ENCODE data around the gene CFD.

DNA sequence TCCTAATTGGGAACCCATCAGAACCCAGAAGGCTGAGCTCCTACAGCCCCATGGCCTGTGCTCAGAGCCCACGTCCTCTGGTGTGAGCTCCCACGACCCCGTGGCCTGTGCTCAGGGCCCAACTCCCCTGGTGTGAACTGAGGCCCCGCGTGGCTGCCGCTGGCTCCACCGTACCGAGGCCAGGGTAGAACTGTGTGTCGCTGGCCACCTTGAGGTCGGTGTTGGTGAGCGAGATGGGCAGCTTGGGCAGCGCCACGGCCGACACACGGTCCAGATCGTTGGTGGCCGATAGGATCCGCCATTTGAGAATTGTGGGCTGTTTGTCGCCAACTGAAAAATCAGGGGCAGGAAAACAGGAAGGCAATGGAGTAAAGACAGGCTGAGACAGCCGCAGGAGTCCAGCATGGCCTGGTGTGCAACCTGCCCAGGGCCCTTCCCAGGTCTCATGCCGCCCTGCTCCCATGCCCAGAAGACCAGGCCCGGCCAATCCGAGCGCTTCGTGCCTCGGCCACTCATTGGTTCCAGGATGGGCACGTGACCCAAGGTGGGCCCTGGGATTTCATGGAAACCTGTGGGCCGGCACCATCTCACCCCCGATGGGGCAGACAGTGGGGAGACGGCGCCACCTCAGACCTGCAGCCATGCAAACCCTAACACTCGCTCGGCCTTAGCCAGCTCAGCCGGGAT, 22.1 kb downstream of the CFD start:
- TF ChIP-seq TEAD4 (IDR thresholded peaks at IDR 0.05; ENCODE audit: borderline replicate concordance, insufficient read depth) (no peak), CHD2 (IDR thresholded peaks at IDR 0.05; ENCODE audit: low read length, partially characterized antibody) (no peak), SMC3 (IDR thresholded peaks at IDR 0.05; ENCODE audit: low read depth, low read length) (no peak), EZH2phosphoT487 (IDR thresholded peaks at IDR 0.05; ENCODE audit: borderline replicate concordance, low read depth) (no peak), EP300 (IDR thresholded peaks at IDR 0.05; ENCODE audit: borderline replicate concordance in 1 of 2, low read depth in 1 of 2, low read length in 1 of 2) (no peak)
- TF ChIP-seq, protein P1, sequence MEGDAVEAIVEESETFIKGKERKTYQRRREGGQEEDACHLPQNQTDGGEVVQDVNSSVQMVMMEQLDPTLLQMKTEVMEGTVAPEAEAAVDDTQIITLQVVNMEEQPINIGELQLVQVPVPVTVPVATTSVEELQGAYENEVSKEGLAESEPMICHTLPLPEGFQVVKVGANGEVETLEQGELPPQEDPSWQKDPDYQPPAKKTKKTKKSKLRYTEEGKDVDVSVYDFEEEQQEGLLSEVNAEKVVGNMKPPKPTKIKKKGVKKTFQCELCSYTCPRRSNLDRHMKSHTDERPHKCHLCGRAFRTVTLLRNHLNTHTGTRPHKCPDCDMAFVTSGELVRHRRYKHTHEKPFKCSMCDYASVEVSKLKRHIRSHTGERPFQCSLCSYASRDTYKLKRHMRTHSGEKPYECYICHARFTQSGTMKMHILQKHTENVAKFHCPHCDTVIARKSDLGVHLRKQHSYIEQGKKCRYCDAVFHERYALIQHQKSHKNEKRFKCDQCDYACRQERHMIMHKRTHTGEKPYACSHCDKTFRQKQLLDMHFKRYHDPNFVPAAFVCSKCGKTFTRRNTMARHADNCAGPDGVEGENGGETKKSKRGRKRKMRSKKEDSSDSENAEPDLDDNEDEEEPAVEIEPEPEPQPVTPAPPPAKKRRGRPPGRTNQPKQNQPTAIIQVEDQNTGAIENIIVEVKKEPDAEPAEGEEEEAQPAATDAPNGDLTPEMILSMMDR (IDR thresholded peaks at IDR 0.05): no peak

Data from SK-N-SH (cell line).